Activated T-helper 1 cell treated with Interleukin-2 at 50 U/mL for 16 hours (primary cell): ENCODE data around the gene HYOU1.
"Not testable (repeated sequence)": the region's sequence is repeated elsewhere in the genome, so short reads cannot be mapped to it uniquely, and the experiment has no call there.

Experiments
- DNase-seq: peaks from one replicate; pipeline ENCODE4 v3.0.0-alpha.2; 2020; ENCODE audit warnings: low read depth

Gene HYOU1

GRCh38 chr11:119084663-119085436 lies 27.8 kb upstream of the HYOU1 start, which contains the start of gene HMBS:
Gene HMBS (plus strand): TSS chr11:119084881. CDS start chr11:119085034, 153 bp downstream.
- peak; percentile 83 for DNase-seq

DNA sequence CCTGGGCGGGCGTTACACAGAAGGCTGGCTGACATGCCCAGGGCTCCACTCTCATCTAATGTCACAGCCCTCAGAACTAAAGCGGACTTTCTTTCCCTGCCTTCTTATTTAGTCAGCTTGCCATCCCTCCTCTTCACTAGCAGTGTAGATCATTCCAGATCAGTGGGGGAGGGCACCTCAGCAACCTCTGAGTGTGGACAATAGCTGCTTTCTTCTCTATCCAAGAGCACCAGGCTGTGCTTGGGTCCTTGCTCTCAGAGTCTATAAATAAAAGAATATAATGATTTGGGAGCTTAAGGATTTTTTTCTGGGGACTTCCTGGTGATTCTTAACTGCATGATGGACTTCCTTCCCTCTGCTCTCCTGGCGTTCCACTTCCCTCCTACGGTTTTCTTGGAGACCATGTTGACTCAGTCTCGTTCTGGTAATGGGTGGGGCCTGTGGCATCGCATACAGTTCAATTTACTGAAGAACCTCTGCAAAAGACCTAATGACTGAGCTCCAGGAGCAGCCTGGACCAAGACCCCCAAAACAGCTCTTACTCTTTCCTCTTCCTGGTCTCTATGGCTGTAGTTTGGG lies 24.8 kb upstream of the HYOU1 start:
- no peak for DNase-seq

DNA sequence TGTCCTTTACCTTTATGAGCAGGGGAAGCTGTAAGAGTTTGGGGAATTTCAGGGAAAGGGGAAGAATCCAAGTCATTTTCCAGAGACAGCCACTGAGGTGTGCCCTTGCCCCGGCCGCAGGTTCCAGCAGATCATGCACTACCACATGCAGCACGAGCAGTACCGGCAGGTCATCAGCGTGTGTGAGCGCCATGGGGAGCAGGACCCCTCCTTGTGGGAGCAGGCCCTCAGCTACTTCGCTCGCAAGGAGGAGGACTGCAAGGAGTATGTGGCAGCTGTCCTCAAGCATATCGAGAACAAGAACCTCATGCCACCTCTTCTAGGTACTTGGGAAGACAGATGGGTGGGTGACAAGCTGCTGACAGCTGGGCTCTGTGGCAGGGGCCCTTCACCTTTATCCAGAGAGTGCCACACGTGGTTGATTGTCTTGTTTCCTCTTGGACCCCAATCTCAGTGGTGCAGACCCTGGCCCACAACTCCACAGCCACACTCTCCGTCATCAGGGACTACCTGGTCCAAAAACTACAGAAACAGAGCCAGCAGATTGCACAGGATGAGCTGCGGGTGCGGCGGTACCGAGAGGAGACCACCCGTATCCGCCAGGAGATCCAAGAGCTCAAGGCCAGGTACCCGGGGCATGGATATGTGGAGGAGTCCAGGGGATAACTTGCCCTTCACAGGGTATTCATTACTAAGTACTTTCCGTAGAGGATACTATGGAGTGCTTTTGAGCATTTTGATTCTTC lies 21.8 kb upstream of the HYOU1 start:
- DNase-seq = no peak

GRCh38 chr11:119077839-119078238 lies 20.8 kb upstream of the HYOU1 start:
- DNase-seq = no peak

DNA sequence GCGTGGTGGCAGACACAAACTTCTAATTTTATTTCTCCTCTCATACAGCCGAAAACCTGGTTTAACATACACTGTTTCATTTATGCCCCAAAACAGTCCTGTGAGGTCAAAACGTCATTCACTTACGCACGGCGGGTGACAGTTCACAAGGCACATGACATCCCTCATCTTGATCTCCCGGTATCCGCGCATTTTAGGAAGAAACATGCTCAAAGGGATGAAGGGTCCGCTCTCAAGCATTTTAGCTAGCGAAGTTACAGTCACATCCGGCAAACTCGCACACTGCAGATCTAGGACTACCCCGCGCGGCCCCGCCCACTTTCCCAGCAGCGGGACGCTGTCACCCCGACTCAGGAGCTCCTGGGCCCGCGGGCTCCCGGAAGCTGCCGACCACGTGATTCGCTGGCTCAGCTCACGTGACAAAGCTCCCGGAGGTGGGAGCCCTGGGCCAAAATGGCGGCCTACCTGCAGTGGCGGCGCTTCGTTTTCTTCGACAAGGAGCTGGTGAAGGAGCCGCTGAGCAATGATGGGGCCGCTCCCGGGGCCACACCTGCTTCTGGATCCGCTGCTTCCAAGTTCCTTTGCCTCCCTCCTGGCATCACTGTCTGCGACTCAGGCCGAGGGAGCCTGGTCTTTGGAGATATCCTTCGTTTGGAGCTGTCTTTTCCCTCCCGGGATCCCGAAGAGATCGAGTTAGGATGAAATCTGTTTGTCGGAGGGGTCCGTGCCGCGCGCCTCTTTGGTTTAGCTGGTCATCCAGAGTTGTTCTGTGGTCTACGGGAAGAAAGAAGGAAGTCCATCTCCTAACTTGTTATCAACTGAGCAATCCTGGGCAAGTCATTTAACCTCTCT lies 10.6 kb upstream of the HYOU1 start, which contains the start of gene VPS11:
Gene VPS11, plus strand, starts transcription at position 448 of the 852 bp plus-strand sequence. Its CDS starts 6 bp downstream, at position 454.
- DNase-seq = peak; percentile 96

GRCh38 chr11:119065369-119065768 lies 8.4 kb upstream of the HYOU1 start:
- DNase-seq = peak; percentile 16

DNA sequence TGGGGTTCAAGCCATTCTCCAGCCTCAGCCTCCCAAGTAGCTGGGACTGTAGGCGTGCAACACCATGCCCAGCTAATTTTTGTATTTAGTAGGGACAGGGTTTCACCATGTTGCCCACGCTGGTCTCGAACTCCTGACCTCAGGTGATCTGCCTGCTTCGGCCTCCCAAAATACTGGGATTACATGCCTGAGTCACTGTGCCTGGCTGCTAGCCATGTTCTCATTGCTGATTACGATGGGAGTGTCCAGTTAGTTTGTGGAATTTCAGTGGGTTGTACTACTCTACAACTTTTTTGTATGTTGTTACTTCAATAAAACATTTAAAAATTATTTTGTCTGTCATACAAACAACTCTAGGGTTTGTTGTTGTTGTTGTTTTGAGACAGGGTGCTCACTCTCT lies 5.8 kb upstream of the HYOU1 start:
- DNase-seq = no peak

- no peak for DNase-seq
Observed at GRCh38 chr11:119061256-119061655, 4.3 kb upstream of the HYOU1 start.

DNA sequence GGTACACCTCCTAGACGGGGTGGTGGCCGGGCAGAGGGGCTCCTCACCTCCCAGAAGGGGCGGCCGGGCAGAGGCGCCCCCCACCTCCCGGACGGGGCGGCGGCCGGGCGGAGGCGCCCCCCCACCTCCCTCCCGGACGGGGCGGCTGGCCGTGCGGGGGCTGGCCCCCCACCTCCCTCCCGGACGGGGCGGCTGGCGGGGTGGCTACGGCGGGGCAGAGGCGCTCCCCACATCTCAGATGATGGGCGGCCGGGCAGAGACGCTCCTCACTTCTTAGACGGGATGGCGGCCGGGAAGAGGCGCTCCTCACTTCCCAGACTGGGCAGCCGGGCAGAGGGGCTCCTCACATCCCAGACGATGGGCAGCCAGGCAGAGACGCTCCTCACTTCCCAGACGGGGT lies 2.1 kb upstream of the HYOU1 start:
- not testable (repeated sequence) for DNase-seq

DNA sequence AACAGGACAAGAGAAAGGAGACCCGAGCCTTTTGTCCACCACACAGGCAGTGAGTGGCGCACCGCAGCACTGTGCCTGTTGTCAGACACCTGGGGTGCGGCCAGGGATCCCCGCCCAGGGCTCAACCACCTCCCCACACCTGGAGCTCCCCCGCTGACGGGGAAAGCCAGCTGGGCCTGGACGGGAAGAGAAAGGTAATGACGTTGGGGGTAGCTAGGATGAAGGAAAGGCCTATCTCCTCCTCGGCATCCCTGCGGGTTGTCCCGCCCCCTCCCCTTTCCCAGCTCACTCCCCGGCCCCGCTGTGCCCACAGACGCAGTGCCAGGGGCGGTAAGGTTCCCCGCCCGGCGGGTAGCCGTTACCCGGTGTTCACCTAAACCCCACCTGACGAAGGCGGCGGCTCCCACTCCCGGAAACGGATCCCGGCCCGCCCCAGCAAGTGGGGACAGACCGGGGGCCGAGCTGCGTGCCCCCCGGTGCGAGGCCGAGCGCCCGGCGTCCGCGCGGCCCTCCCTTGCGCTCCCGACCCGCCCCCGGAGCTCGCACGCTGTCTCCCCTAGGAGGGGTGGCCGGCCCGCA lies 495 bp downstream of the HYOU1 start:
- DNase-seq = peak; percentile 35

GRCh38 chr11:119055901-119056300 lies 1.1 kb downstream of the HYOU1 start:
- no peak for DNase-seq

GRCh38 chr11:119054418-119054817 lies 2.6 kb downstream of the HYOU1 start:
- no peak for DNase-seq

GRCh38 chr11:119052163-119052814 lies 4.7 kb downstream of the HYOU1 start:
- no peak for DNase-seq

DNA sequence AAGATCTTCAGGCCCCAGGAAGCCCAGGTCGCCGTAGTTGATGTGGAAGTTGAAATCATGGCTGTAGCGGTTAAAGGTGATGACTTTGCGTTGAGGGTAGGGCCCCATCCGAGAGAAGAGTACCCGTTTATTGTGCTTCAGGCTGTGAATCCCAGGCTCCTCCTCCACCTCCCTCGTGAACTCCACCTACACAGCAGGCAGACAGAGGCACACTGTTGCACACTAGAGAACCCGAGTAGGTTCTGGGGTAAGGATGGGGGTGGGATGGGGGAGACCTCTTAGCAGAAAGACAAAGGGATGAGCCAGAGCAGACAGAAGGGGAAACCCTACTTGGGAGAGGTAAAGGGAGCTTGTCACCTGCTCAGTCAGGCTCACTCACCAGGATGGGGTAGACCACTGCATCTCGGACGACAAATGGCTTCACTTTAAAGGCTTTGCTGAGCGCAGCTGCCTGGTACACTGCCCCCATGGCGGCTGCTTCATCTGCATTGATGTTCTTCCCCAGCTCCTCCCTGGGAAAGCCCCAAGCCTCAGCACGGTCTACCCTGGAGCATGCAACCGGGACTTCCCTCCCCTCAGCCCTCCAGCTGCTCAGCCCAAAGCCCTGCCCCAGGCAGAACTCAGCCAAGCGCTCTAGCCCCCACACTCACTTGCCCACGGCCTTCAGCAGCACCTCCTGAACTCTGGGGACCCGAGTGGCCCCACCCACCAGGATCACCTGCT lies 5.4 kb downstream of the HYOU1 start:
- DNase-seq = no peak

- no peak for DNase-seq
Observed at GRCh38 chr11:119049081-119049480, 7.9 kb downstream of the HYOU1 start.

DNA sequence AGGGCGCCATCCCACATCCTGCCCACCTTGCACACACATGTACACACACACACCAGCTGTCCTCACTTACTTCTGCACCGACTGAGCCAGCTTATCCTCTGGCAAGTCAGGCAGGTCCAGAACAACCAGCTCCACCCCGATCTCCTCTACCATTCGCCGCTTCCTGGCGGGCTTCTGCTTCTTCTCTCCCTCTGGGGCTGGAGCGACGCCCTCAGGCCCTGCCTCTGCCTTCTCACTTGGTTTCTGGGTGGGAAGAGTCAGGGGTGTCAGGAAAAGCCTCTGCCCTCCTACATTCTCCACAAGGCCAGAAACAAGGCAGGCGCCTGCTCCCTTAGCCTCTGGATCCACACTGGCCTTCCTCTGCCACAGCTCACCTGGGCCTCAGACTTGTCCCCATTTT lies 8.4 kb downstream of the HYOU1 start:
- no peak for DNase-seq

GRCh38 chr11:119047205-119047604 lies 9.8 kb downstream of the HYOU1 start:
- DNase-seq = no peak

DNA sequence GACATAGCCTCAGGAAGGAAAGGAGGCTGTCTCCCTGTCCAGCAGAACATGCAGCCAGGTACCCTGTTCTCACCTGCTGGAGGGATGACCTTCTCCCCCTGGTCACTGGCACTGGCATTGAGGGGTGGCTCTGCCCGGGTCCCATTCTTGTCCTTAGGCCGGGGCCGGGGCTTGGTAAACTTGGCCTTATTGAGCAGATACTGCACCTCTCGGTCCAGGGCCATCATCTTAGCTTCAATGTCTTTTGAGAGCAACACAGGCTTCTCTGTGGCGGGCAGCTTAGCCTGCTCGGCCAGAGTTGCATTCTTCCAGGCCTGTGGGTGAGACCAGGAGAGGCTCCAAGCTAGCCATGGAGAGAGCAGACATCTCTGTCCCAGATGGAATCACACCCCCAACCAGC lies 10.5 kb downstream of the HYOU1 start:
- DNase-seq = no peak

- DNase-seq = no peak
Observed at GRCh38 chr11:119044708-119045107, 12.3 kb downstream of the HYOU1 start.

GRCh38 chr11:119042927-119043326 lies 14.1 kb downstream of the HYOU1 start:
- no peak for DNase-seq
